Heart left ventricle (tissue), 16 donors: Measurements from ENCODE around the gene AMMECR1. TPM values are rescaled to one million over a fixed set of nuclear protein-coding genes. Genes with fewer than 3 reads are reported as not detected.
A peak's percentile ranks its signal among the peaks of the same experiment; 100 is the strongest.

ENCODE experiments used
- ATAC-seq, 4 donors: fragments of 200-7000 bp; cut with Tn5 transposase; one replicate each; pipeline ENCODE4 v1.9.1; 2020 to 2022; ENCODE audit warnings: moderate library complexity in 4 of 4, mild to moderate bottlenecking in 3 of 4, moderate number of reproducible peaks in 1 of 4
- DNase-seq, 5 donors: peaks; one replicate each; pipeline ENCODE4 v3.0.0-alpha.2; 2020
- H3K27ac ChIP-seq, 12 donors: fragments of 200-600 bp; sonication (generic) in 4 of 12; one replicate each; pipeline versions ENCODE4 v1.5.0 to v1.8.0; 2016 to 2022; ENCODE audit warnings: mild to moderate bottlenecking in 2 of 12
- H3K27me3 ChIP-seq, 9 donors: fragments of 200-600 bp; sonication (generic) in 2 of 9; one replicate each; pipeline versions ENCODE4 v1.5.1 to v1.8.0; 2016 to 2022; ENCODE audit warnings: mild to moderate bottlenecking in 3 of 9
- H3K36me3 ChIP-seq, 9 donors: fragments of 200-600 bp; sonication (generic) in 2 of 9; one replicate each; pipeline versions ENCODE4 v1.5.0 to v1.8.0; 2018 to 2022; ENCODE audit warnings: mild to moderate bottlenecking in 2 of 9
- H3K4me1 ChIP-seq, 12 donors: fragments of 200-600 bp; sonication (generic) in 4 of 12; one replicate each; pipeline versions ENCODE4 v1.5.0 to v1.8.0; 2016 to 2022; ENCODE audit warnings: mild to moderate bottlenecking in 3 of 12
- H3K4me3 ChIP-seq, 12 donors: fragments of 200-600 bp; sonication (generic) in 4 of 12; one replicate each; pipeline versions ENCODE4 v1.5.0 to v1.8.0; 2017 to 2022; ENCODE audit warnings: mild to moderate bottlenecking in 9 of 12, moderate library complexity in 4 of 12
- H3K9me3 ChIP-seq, 12 donors: fragments of 200-600 bp; sonication (generic) in 4 of 12; one replicate each; pipeline versions ENCODE4 v1.5.0 to v1.8.0; 2016 to 2022; ENCODE audit warnings: mild to moderate bottlenecking in 1 of 12
- POLR2A ChIP-seq, 2 donors: fragments of 450-650 bp; IDR thresholded peaks; one replicate each; pipeline ENCODE4 v1.6.1; 2017; ENCODE audit warnings: antibody characterized with exemption in 2 of 2, mild to moderate bottlenecking in 2 of 2, moderate library complexity in 2 of 2
- WGBS, 4 donors: extraction: QIAGEN DNeasy Blood & Tissue Kit in 2 of 4; methylation state at CpG; one replicate each; pipeline versions ENCODE4 v1.1.5 to v1.1.7; 2013 to 2018; 5-methylcytosine and 5-hydroxymethylcytosine counted together
- intact Hi-C, 10 donors: fragments of 100-400 bp; cut with DNase I; formaldehyde crosslinking; loops; one replicate each; pipeline versions ENCODE4 v1.11.1 to v1.14.2; 2022
- polyA plus RNA-seq, 2 donors: library from polyadenylated mRNA; stranded (reverse); fragments of 200-250 nt; gene quantifications; one replicate each; pipeline ENCODE4 v1.2.3, GENCODE V29; 2013
- total RNA-seq, 9 donors: library from RNA; depleted of rRNA in 2 of 9; stranded (reverse); fragments of >200 nt in 2 of 9; fragmentation: NEBNext Ultra II Directional in 3 of 9; extraction: Animal tissue kit (Norgen Biotek cat#: 25700) in 3 of 9; gene quantifications; one replicate each; pipeline versions ENCODE4 v1.1.0 to v1.2.4, GENCODE V29; 2016 to 2023
- TF ChIP-seq, protein P1 (sequence below), 12 donors: fragments of 200-600 bp; sonication (generic) in 4 of 12; IDR thresholded peaks; one replicate each; pipeline versions ENCODE4 v1.5.0 to v1.8.0; 2018 to 2022; ENCODE audit warnings: antibody characterized with exemption in 12 of 12, mild to moderate bottlenecking in 5 of 12
- donor health status: ischemic (EF 13 %, LVEDD 7.1; RV severe dilation, severe dysfunction).
- donor health status: healthy with polysubstance abuse.
- donor health status: DM: no; HTN: yes; CAD: no.
- donor health status: DM: no; HTN: no; CAD: no.
- donor health status: ischemic (EF 25% LVEDD 6.9; RV normal size, moderate dysfunction).
- donor health status: ischemic (EF 25% LVEDD 5.7; RV mildly dilated, moderate dysfunction).
- donor health status: healthy.
- donor health status: DM: yes; HTN: yes; CAD: no.
- donor health status: ischemic (EF 35%, LVEDD 5.7; RV mildly dilated, moderate dysfunction).
- donor health status: nonischemic (EF 11% LVEDD 7.7; RV severe dilation, severe dysfunction).
- donor health status: DM: yes; HTN: yes; CAD: no.
- donor health status: PGD.
- donor health status: ischemic (EF 29% LVEDD 5.4; RV normal size, mild dysfunction).
- donor health status: nonischemic (EF 23%, LVEDD 6.1; RV moderate dilation, normal function).

Gene AMMECR1
- total and polyA plus RNA-seq, 11 donors: 0.56 to 4.1 (median 1.1) TPM

DNA sequence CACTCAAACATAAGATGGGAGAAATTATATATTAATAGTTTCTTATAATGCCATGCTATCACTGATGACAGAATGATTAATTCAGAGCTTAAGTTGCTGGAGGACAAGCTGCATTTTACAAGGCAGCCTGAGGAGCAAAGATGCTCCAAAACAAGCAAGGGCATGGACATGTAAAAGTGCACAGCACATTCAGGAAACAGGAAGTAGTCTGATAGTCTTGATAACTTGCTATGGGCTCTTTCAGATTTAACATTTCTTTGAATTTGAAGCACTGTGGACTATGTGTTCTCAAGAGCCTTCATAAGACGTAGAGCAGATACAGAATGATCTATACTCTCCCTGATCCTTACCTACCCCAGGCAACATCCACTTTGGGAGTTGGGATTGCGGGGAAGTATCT lies 50.0 kb downstream of the AMMECR1 start:
- no peak for TF ChIP-seq POLR2A (IDR thresholded peaks at IDR 0.05)
- TF ChIP-seq, protein P1, sequence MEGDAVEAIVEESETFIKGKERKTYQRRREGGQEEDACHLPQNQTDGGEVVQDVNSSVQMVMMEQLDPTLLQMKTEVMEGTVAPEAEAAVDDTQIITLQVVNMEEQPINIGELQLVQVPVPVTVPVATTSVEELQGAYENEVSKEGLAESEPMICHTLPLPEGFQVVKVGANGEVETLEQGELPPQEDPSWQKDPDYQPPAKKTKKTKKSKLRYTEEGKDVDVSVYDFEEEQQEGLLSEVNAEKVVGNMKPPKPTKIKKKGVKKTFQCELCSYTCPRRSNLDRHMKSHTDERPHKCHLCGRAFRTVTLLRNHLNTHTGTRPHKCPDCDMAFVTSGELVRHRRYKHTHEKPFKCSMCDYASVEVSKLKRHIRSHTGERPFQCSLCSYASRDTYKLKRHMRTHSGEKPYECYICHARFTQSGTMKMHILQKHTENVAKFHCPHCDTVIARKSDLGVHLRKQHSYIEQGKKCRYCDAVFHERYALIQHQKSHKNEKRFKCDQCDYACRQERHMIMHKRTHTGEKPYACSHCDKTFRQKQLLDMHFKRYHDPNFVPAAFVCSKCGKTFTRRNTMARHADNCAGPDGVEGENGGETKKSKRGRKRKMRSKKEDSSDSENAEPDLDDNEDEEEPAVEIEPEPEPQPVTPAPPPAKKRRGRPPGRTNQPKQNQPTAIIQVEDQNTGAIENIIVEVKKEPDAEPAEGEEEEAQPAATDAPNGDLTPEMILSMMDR (IDR thresholded peaks at IDR 0.05): no peak
- Histone ChIP-seq H3K4me1 (peaks cover 0 to 18% (median 2%) of the 10 kb centered on the region in 12 donors), H3K9me3 (no peaks in the 10 kb centered on the region), H3K27me3 (peaks cover 0 to 8% (median 0%) of the 10 kb centered on the region in 9 donors), H3K27ac (peak overlapping the region in 1 of 12 donors; percentile 21), H3K36me3 (no peaks in the 10 kb centered on the region), H3K4me3 (no peak overlapping the region)
- ATAC-seq: no peak
- 42 to 69% (median 64%) methylated on average over 2 of the region's 2 CpGs for WGBS, 4 donors
- DNase-seq: no peak
- intact Hi-C loops: loop anchor here in 2 of 10 donors (2.0 to 10.0 kb wide), 2 partner anchors 29 to 47 kb away; partner anchors contain the start of gene AMMECR1 (in 1 of the 2)

DNA sequence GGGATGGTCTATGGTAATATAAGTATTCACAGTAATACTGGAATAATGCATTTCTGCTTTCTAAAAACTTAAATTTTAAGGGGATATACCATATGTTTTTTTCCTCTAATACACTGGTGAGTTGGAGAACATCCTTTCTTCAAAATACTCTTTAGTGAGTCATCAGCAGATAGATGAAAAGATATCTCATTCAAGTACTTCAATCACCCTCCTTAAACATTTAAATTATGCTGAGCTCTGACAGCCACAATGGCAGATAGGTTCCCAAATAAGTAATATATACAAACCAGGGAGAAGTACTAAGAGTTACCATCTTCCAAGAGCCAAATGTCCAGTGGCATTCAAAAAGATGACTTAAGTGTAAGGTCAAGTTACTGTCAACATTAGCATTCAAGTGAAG lies 52.2 kb downstream of the AMMECR1 start:
- Histone ChIP-seq H3K27me3 (peaks cover 0 to 9% (median 0%) of the 10 kb centered on the region in 9 donors), H3K9me3 (no peaks in the 10 kb centered on the region), H3K4me1 (peaks cover 0 to 18% (median 2%) of the 10 kb centered on the region in 12 donors), H3K36me3 (no peaks in the 10 kb centered on the region), H3K4me3 (no peak overlapping the region), H3K27ac (no peak overlapping the region)
- no peak for DNase-seq
- intact Hi-C loops: loop anchor here in 1 of 10 donors (10.0 kb wide), 1 partner anchor 49 kb away; the partner anchor contains the start of gene AMMECR1
- no peak for TF ChIP-seq POLR2A (IDR thresholded peaks at IDR 0.05)
- TF ChIP-seq, protein P1 (IDR thresholded peaks at IDR 0.05): no peak
- no peak for ATAC-seq

DNA sequence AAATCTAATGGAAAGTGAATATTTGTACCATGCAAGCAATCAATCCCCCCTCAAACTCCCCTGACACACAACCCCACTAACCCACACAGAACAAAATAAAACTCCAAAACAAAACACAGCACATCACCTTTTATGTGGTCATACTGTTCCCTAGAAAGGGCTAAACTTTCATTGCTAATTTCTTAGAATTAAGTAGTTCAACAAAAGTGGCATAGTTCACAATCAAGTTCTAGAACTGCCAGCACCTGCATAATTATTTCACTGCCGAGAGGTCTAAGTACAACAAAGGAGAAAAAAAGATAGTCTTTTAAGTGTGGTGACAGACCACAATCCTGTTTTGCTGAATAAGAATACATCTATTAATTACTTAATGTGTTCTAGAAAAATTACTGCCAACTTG lies 58.8 kb downstream of the AMMECR1 start:
- no peaks in the 10 kb centered on the region for H3K9me3 ChIP-seq
- 78 to 90% (median 89%) methylated on average over 1 of the region's 1 CpG for WGBS, 4 donors
- H3K4me1 ChIP-seq: no peaks in the 10 kb centered on the region
- peaks cover 0 to 10% (median 0%) of the 10 kb centered on the region in 9 donors for H3K27me3 ChIP-seq
- no peak for ATAC-seq
- no peaks in the 10 kb centered on the region for H3K36me3 ChIP-seq
- no peak overlapping the region for H3K27ac ChIP-seq
- intact Hi-C loops: no loop called here
- DNase-seq: no peak
- TF ChIP-seq, protein P1 (IDR thresholded peaks at IDR 0.05): no peak
- no peak for TF ChIP-seq POLR2A (IDR thresholded peaks at IDR 0.05)
- no peak overlapping the region for H3K4me3 ChIP-seq

DNA sequence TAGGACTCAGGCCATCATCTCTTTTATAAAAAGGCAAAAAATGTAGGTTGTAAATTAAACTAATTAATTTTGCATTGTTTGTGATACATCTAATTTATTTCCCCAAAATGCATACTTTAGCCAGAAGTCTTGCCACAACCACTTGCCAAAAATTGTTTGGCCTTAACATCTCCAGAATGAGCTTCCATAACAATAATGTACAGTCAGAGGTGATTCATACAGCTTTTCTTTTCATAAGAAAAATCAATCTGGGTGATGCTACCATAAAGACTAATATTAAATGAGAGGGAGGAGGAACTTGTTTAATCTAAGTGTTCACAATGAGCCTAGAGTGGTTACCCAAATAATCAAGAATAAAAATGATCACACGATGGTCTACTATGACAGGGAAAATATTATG lies 59.3 kb downstream of the AMMECR1 start:
- Histone ChIP-seq H3K4me1 (no peaks in the 10 kb centered on the region), H3K36me3 (no peaks in the 10 kb centered on the region), H3K27me3 (peaks cover 0 to 10% (median 0%) of the 10 kb centered on the region in 9 donors), H3K4me3 (no peak overlapping the region), H3K9me3 (no peaks in the 10 kb centered on the region), H3K27ac (no peak overlapping the region)
- no peak for ATAC-seq
- intact Hi-C loops: no loop called here
- TF ChIP-seq POLR2A (IDR thresholded peaks at IDR 0.05): no peak
- TF ChIP-seq, protein P1 (IDR thresholded peaks at IDR 0.05): no peak
- 59 to 95% (median 87%) methylated on average over 1 of the region's 1 CpG for WGBS, 4 donors
- DNase-seq: no peak
